B cell (primary cell): ENCODE results near the gene SYTL4. TPM values are rescaled to one million over a fixed set of nuclear protein-coding genes. Genes with fewer than 3 reads are reported as not detected.

Experiments used
- ATAC-seq: fragments of 200-7000 bp; cut with Tn5 transposase; one replicate; pipeline ENCODE4 v1.10.0; 2021; ENCODE audit warnings: low read depth, mild to moderate bottlenecking, moderate number of reproducible peaks, moderate library complexity
- CTCF ChIA-PET: fragments of 350-600 bp; sonication (Branson Sonifier 250); formaldehyde crosslinking; loops from one replicate; lab custom pipeline; 2021; ENCODE audit warnings: antibody characterized with exemption, inconsistent platforms; lab: Charles Lee
- POLR2A ChIA-PET: fragments of 350-600 bp; sonication (Branson Sonifier 250); formaldehyde crosslinking; loops from one replicate; lab custom pipeline; 2021; ENCODE audit warnings: antibody characterized with exemption; lab: Charles Lee
- DNase-seq: peaks from one replicate; pipeline ENCODE4 v3.0.0; 2013
- H2AFZ ChIP-seq: 2 replicates; pipeline ENCODE4 v1.6.1; 2012; ENCODE audit warnings: mild to moderate bottlenecking, low read depth, low read length; ENCODE audit not compliant: insufficient read depth, poor library complexity, severe bottlenecking
- H3K27ac ChIP-seq, 2 donors: 1 replicate in 1 of 2; 2 replicates in 1 of 2; pipeline ENCODE4 v1.5.1; 2012 to 2013; ENCODE audit warnings: low read length in 2 of 2, mild to moderate bottlenecking in 2 of 2, moderate library complexity in 1 of 2
- H3K27me3 ChIP-seq, 4 experiments: fragments of 200-600 bp in 1 of 4; sonication (generic) in 1 of 4; replicated peaks in 1 of 4; 1 replicate in 2 of 4; 2 replicates in 2 of 4; pipeline versions ENCODE4 v1.6.1 to v1.7.0; 2013 to 2016; ENCODE audit warnings: low read length in 3 of 4, mild to moderate bottlenecking in 2 of 4, mixed read lengths in 1 of 4, moderate library complexity in 1 of 4; ENCODE audit not compliant: insufficient read depth in 4 of 4, control insufficient read depth in 3 of 4; ENCODE audit errors: control extremely low read depth in 1 of 4
- H3K36me3 ChIP-seq, 2 experiments: replicated peaks in 1 of 2; 1 replicate in 1 of 2; 2 replicates in 1 of 2; pipeline versions ENCODE4 v1.6.1 to v1.7.1; 2013; ENCODE audit warnings: low read length in 1 of 2; ENCODE audit not compliant: insufficient read depth in 2 of 2, control insufficient read depth in 1 of 2; ENCODE audit errors: control extremely low read depth in 1 of 2, extremely low read depth in 1 of 2
- H3K4me1 ChIP-seq, 2 donors: fragments of 200-600 bp in 1 of 2; sonication (generic) in 1 of 2; 1 replicate in 1 of 2; 2 replicates in 1 of 2; pipeline versions ENCODE4 v1.5.1 to v1.6.1; 2013 to 2017; ENCODE audit warnings: low read length in 2 of 2; ENCODE audit not compliant: control insufficient read depth in 2 of 2, insufficient read depth in 2 of 2
- H3K4me2 ChIP-seq: replicated peaks from 2 replicates; pipeline ENCODE3; 2012; ENCODE audit warnings: mild to moderate bottlenecking, low read depth, low read length; ENCODE audit not compliant: poor library complexity, severe bottlenecking
- H3K4me3 ChIP-seq, 5 experiments: fragments of 200-600 bp in 1 of 5; sonication (generic) in 1 of 5; 1 replicate in 3 of 5; 2 replicates in 2 of 5; pipeline versions ENCODE4 v1.5.1 to v1.7.0; 2011 to 2016; ENCODE audit warnings: low read length in 4 of 5, mild to moderate bottlenecking in 4 of 5, low read depth in 2 of 5, control low read depth in 1 of 5, moderate library complexity in 1 of 5; ENCODE audit not compliant: insufficient read depth in 1 of 5; ENCODE audit errors: control extremely low read depth in 1 of 5, extremely low read depth in 1 of 5
- H3K79me2 ChIP-seq: fragments of 200-600 bp; sonication (generic); one replicate; pipeline ENCODE4 v1.6.0; 2016; ENCODE audit warnings: low read length; ENCODE audit not compliant: control insufficient read depth, insufficient read depth
- H3K9ac ChIP-seq: fragments of 200-600 bp; sonication (generic); 2 replicates; pipeline ENCODE4 v1.6.1; 2017; ENCODE audit warnings: mild to moderate bottlenecking, low read length, moderate library complexity
- H3K9me3 ChIP-seq, 3 donors: one replicate each; pipeline versions ENCODE4 v1.6.1 to v1.7.1; 2013; ENCODE audit warnings: low read length in 2 of 3; ENCODE audit not compliant: control insufficient read depth in 2 of 3, insufficient read depth in 1 of 3; ENCODE audit errors: control extremely low read depth in 1 of 3
- H4K20me1 ChIP-seq: 2 replicates; pipeline ENCODE4 v1.6.0; 2012; ENCODE audit warnings: mild to moderate bottlenecking, low read length; ENCODE audit not compliant: insufficient read depth, control insufficient read depth, poor library complexity, severe bottlenecking
- H3K27ac Mint-ChIP-seq: one replicate; pipeline ENCODE4 v1.8.0; 2021; ENCODE audit warnings: mixed read lengths
- H3K27me3 Mint-ChIP-seq: one replicate; pipeline ENCODE4 v1.8.0; 2021; ENCODE audit warnings: mixed read lengths
- H3K4me1 Mint-ChIP-seq: one replicate; pipeline ENCODE4 v1.8.0; 2021; ENCODE audit warnings: mixed read lengths
- H3K4me3 Mint-ChIP-seq: one replicate; pipeline ENCODE4 v1.8.0; 2021; ENCODE audit warnings: mixed read lengths
- H3K9me3 Mint-ChIP-seq: one replicate; pipeline ENCODE4 v1.8.0; 2022; ENCODE audit warnings: mixed read lengths; ENCODE audit not compliant: insufficient read depth
- EZH2 ChIP-seq: IDR thresholded peaks from 2 replicates; pipeline ENCODE4 v1.6.1; 2012; ENCODE audit warnings: borderline replicate concordance, low read depth, mild to moderate bottlenecking, moderate library complexity, low read length; ENCODE audit not compliant: insufficient read depth, poor library complexity, severe bottlenecking
- WGBS: methylation state at CpG from one replicate; pipeline ENCODE4 v1.1.5; 2013; ENCODE audit warnings: missing lambda C conversion rate; ENCODE audit not compliant: insufficient coverage; 5-methylcytosine and 5-hydroxymethylcytosine counted together
- intact Hi-C: fragments of 100-400 bp; cut with micrococcal nuclease; formaldehyde crosslinking; loops from one replicate; pipeline ENCODE4 v1.10.0; 2022
- polyA plus RNA-seq: library from polyadenylated mRNA; depleted of rRNA; stranded (reverse); fragments of >200 nt; gene quantifications from 2 replicates; pipeline ENCODE4 v1.2.3, GENCODE V29; 2012
- total RNA-seq, 2 donors: library from RNA; stranded (reverse); fragments of 120-200 nt in 1 of 2; gene quantifications; 1 replicate in 1 of 2; 2 replicates in 1 of 2; pipeline versions ENCODE4 v1.2.3 to v1.2.4, GENCODE V29; 2013 to 2022
- TF ChIP-seq, protein P1 (sequence below): fragments of 200-600 bp; IDR thresholded peaks from one replicate; pipeline ENCODE4 v1.8.0; 2022; ENCODE audit warnings: antibody characterized with exemption, mild to moderate bottlenecking

Gene SYTL4
- total and polyA plus RNA-seq, 2 donors (not counting 1 experiment from before 2014, with no cell fraction given): 0.16 TPM; not detected in 1

DNA sequence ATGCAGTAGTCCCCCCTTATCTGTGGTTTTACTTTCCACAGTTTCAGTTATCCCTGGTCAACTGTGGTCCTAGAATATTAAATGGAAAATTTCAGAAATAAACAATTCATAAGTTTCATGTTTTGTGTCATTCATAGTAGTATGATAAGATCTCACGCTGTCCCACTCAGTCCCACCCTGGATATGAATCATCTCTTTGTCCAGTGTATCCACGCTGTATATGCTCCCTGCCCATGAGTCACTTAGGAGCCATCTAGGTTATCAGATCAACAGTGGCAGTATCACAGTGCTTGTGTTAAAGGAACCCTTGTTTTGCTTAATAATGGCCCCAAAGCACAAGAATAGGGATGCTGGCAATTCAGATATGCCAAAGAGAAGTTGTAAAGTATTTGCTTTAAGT lies 16.2 kb upstream of the SYTL4 start:
- CTCF ChIA-PET: no interaction called here
- TF ChIP-seq, protein P1, sequence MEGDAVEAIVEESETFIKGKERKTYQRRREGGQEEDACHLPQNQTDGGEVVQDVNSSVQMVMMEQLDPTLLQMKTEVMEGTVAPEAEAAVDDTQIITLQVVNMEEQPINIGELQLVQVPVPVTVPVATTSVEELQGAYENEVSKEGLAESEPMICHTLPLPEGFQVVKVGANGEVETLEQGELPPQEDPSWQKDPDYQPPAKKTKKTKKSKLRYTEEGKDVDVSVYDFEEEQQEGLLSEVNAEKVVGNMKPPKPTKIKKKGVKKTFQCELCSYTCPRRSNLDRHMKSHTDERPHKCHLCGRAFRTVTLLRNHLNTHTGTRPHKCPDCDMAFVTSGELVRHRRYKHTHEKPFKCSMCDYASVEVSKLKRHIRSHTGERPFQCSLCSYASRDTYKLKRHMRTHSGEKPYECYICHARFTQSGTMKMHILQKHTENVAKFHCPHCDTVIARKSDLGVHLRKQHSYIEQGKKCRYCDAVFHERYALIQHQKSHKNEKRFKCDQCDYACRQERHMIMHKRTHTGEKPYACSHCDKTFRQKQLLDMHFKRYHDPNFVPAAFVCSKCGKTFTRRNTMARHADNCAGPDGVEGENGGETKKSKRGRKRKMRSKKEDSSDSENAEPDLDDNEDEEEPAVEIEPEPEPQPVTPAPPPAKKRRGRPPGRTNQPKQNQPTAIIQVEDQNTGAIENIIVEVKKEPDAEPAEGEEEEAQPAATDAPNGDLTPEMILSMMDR: no peak
- TF ChIP-seq EZH2: no peak
- Histone ChIP-seq H3K9ac (no peak overlapping the region), H3K4me2 (no peak overlapping the region), H4K20me1 (no peaks in the 10 kb centered on the region), H3K27ac (no peak overlapping the region), H3K9me3 (no peaks in the 10 kb centered on the region), H3K79me2 (no peaks in the 10 kb centered on the region), H3K36me3 (no peaks in the 10 kb centered on the region), H2AFZ (no peak overlapping the region), H3K4me1 (no peaks in the 10 kb centered on the region), H3K4me3 (no peak overlapping the region), H3K27me3 (peaks cover 0 to 7% (median 0%) of the 10 kb centered on the region in 4 experiments)
- intact Hi-C loops: no loop called here
- WGBS: no CpG with 5 or more reads among the region's 2 CpGs
- H3K27ac Mint-ChIP-seq: no peak overlapping the region
- no peak overlapping the region for H3K4me3 Mint-ChIP-seq
- no peaks in the 10 kb centered on the region for H3K4me1 Mint-ChIP-seq
- DNase-seq (no peak), ATAC-seq (no peak)
- H3K27me3 Mint-ChIP-seq: peaks cover 10% of the 10 kb centered on the region
- no peaks in the 10 kb centered on the region for H3K9me3 Mint-ChIP-seq
- POLR2A ChIA-PET: no interaction called here

- no peaks in the 10 kb centered on the region for H3K9me3 ChIP-seq
- ChIA-PET CTCF (no interaction called here), POLR2A (no interaction called here)
- Mint-ChIP-seq H3K27ac (no peak overlapping the region), H3K4me1 (no peaks in the 10 kb centered on the region), H3K27me3 (peaks cover 10% of the 10 kb centered on the region), H3K9me3 (no peaks in the 10 kb centered on the region), H3K4me3 (no peak overlapping the region)
- H3K4me3 ChIP-seq: no peak overlapping the region
- H3K27ac ChIP-seq: no peak overlapping the region
- WGBS: no CpG with 5 or more reads among the region's 2 CpGs
- TF ChIP-seq, protein P1: no peak
- no peak for TF ChIP-seq EZH2
- no peak for ATAC-seq
- H3K36me3 ChIP-seq: no peaks in the 10 kb centered on the region
- no peak overlapping the region for H2AFZ ChIP-seq
- no peak overlapping the region for H3K4me2 ChIP-seq
- DNase-seq: no peak
- no peak overlapping the region for H3K9ac ChIP-seq
- intact Hi-C loops: no loop called here
- H4K20me1 ChIP-seq: no peaks in the 10 kb centered on the region
- no peaks in the 10 kb centered on the region for H3K79me2 ChIP-seq
- peaks cover 0 to 7% (median 0%) of the 10 kb centered on the region in 4 experiments for H3K27me3 ChIP-seq
- H3K4me1 ChIP-seq: no peaks in the 10 kb centered on the region
Observed at GRCh38 chrX:100747703-100748102, 15.8 kb upstream of the SYTL4 start.
